ENCODE data around the gene TUSC1. TPM values are rescaled to one million over a fixed set of nuclear protein-coding genes. Genes with fewer than 3 reads are reported as not detected.
A peak's percentile ranks its signal among the peaks of the same experiment; 100 is the strongest.
"Not testable (repeated sequence)": the region's sequence is repeated elsewhere in the genome, so short reads cannot be mapped to it uniquely, and the experiment has no call there.

The TUSC1 gene
- total RNA-seq (2014; rRNA removed; shearing (Covaris generic)) = 13.7 and 20.7 TPM in 2 replicates
- polyA plus RNA-seq (2014; cell fraction: nucleus; rRNA removed) = 21.7 and 39.4 TPM in 2 replicates

DNA sequence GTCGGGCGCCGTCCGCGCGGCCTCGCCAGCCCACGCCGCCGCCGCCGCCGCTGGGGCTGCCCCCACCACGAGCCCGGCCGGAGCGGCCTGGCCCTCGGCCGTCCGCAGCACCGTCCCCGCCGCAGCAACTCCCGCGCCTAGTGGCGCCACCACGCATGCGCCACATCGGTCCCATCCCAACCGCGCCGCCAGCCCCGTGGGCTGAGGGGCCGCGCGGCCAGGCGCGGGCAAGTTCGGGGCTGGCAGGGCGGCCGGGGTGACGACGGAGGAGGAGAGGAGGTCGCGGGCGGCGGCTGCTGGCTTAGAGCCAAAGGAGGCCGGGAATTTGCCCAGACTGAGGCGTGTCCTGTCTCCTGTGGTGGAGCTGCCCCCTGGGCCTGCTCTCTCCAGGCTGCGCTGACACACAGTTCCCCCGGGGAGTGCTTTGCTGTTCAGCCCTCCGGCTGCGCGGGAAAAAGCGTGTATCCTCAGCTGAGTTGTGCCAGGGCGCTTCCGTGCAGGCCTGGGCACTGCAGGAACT is at the start of gene TUSC1:
Gene TUSC1 (minus strand): TSS at position 298 of the 520 bp plus-strand sequence. CDS start 132 bp downstream, at position 166.
- peak; percentile 72 for DNase-seq (ENCODE audit: extremely low read depth, low read depth)

- no peak for DNase-seq (ENCODE audit: extremely low read depth, low read depth)
Measured at GRCh38 chr9:25726871-25727410, 48.7 kb upstream of the TUSC1 start.

DNA sequence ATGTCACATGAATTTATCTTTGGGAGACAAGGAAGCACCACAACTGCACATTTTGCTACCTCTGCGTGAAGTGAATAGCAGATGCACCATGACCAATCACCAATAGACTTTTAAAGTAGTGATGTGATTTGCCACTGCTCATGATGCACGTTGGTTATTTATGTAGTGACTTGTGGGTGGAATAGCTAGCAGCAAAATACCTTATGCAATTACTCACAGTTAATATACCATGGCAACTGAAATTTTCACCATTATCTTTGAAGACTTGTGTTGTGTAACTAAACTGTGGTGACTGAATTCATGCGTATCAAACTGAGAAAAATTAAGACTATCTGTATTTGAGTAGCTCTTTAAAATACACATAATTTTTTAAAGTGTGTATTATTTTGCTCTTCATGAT is 46.2 kb upstream of the TUSC1 start:
- DNase-seq (ENCODE audit: extremely low read depth, low read depth) = peak; percentile 61

GRCh38 chr9:25716220-25716872 is 38.1 kb upstream of the TUSC1 start:
- peak; percentile 56 for DNase-seq (ENCODE audit: extremely low read depth, low read depth)

DNA sequence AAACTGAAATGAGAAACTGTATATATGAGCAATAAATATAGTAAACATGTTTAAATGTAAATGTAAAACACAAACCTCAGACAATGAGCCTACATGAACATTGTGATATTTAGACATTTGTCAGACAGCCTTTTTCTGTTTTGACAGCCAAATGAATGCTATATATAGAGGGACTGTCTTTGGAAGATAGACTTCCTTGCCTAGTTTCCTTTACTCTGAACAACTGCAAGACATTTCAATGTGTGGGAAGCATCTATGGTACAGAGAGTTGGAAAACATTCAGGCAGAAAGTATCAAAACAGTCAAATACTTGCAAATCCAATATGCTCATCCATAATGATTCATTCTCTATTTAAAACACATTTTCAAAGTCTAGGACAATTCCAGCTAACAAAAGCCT is 31.7 kb upstream of the TUSC1 start:
- DNase-seq (ENCODE audit: extremely low read depth, low read depth) = no peak

DNA sequence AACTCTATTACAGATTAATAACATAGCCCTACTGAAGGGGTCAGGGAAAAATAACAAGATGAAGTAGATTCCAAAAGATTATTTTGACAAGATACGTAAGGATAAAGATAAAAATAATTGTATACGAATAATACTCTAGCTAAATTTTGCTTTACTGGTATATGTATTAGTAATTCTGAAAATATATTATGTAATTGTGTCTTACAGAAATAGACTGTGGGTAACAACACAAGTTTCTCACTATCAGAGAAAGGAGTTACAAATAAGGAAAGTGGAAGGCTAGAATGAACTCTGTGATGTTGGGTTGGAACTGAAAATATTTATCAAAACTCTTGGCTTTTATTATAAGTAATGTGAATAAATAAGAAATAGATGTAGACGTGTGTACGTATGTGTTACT is 26.6 kb upstream of the TUSC1 start:
- DNase-seq (ENCODE audit: extremely low read depth, low read depth) = no peak

GRCh38 chr9:25703701-25704357 is 25.6 kb upstream of the TUSC1 start:
- DNase-seq (ENCODE audit: extremely low read depth, low read depth) = no peak

DNA sequence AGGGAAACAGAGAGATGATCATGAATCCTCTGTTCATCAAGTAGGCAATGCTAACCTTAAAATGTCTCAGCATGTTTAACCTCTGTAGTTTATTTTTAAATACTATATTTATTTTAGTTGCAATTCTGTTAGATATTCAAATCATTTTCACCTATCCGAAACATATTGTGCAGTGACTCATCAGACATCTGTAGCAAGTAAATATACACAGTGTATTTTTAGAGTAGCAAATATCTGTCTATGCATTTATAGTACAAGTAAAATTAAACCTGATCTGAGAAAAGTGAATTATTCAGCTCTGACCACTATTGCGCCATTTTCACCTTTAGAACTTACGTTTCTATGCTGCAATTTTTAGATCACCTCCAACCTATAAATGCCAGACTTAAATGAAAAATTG is 24.3 kb upstream of the TUSC1 start:
- no peak for DNase-seq (ENCODE audit: extremely low read depth, low read depth)

DNA sequence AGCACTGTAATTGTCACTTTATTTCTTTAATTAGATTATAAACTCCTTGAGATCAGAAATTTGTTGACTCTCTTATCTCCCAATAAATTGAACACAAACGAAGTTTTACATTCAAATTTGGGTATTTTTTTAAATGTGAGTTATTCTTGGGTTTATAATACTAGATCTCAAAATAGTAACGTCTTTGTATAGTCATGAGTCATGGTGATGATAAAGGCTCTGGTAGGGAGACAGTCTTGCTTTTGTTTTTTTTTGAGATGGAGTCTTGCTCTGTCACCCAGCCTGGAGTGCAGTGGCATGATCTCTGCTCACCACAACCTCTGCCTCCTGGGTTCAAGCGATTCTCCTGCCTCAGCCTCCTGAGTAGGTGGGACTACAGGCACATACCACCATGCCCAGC is 22.7 kb upstream of the TUSC1 start:
- peak; percentile 23 for DNase-seq (ENCODE audit: extremely low read depth, low read depth)

GRCh38 chr9:25700430-25700829 is 22.2 kb upstream of the TUSC1 start:
- no peak for DNase-seq (ENCODE audit: extremely low read depth, low read depth)

DNA sequence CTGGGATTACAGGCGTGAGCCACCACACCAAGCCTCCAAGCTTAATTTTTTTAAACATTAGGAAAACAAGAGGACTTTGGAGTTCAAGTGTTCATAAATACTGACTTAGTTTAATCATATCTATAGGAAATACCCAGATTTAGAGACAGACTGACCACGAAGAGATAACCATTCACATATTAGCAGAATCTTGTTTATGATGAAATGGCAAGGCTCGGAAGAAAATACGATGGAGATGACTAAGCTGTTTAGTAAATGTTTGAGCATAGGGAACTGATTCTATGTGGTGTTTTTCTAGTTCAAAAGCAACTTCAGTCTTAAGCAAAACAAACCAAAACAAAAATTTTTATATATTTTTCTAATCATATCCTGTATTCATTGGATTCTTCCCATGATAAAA is 13.5 kb upstream of the TUSC1 start:
- DNase-seq (ENCODE audit: extremely low read depth, low read depth) = no peak

- DNase-seq (ENCODE audit: extremely low read depth, low read depth) = no peak
Measured at GRCh38 chr9:25684321-25684720, 6.1 kb upstream of the TUSC1 start.

GRCh38 chr9:25681266-25681665 is 3.0 kb upstream of the TUSC1 start:
- no peak for DNase-seq (ENCODE audit: extremely low read depth, low read depth)

GRCh38 chr9:25678846-25679360 is 659 bp upstream of the TUSC1 start:
- DNase-seq (ENCODE audit: extremely low read depth, low read depth) = no peak

GRCh38 chr9:25677301-25678146 is 720 bp downstream of the TUSC1 start:
- DNase-seq (ENCODE audit: extremely low read depth, low read depth) = peak; percentile 77

DNA sequence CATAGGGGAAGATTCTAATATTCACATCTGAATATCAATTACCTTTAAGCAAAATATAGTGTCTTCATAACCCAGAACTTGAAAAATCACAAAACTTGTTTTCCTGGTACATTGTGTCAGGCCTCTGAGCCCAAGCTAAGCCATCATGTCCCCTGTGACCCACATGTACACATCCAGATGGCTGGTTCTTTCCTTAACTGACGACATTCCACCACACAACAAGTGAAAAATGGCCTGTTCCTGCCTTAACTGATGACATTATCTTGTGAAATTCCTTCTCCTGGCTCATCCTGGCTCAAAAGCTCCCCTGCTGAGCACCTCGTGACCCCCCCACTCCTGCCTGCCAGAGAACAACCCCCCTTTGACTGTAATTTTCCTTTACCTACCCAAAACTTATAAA is 2.4 kb downstream of the TUSC1 start:
- DNase-seq (ENCODE audit: extremely low read depth, low read depth) = not testable (repeated sequence)

GRCh38 chr9:25658571-25658970 is 19.7 kb downstream of the TUSC1 start:
- no peak for DNase-seq (ENCODE audit: extremely low read depth, low read depth)

- no peak for DNase-seq (ENCODE audit: extremely low read depth, low read depth)
Measured at GRCh38 chr9:25654417-25654816, 23.8 kb downstream of the TUSC1 start.

- DNase-seq (ENCODE audit: extremely low read depth, low read depth) = no peak
Measured at GRCh38 chr9:25648116-25648515, 30.1 kb downstream of the TUSC1 start.

DNA sequence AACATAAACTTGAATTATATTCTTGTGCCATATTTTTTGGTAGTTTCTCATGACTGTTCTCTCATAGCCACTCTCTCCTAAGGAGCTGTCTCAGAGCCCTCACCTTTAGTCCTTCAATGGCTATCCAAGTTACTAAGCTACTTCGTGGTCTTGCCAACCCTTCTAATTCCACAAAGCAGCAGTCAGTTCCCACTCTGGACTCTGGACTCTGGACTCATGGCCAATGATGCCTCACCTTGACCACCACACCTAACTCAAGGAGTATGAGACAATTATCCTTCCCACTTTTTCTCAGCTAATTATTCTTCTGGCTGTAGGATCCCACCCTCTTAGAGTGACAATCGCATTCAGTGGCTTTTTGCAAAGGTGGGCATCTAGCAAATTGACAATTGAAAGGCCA is 42.2 kb downstream of the TUSC1 start:
- no peak for DNase-seq (ENCODE audit: extremely low read depth, low read depth)

- no peak for DNase-seq (ENCODE audit: extremely low read depth, low read depth)
Measured at GRCh38 chr9:25629231-25629630, 49.0 kb downstream of the TUSC1 start.

All from NCI-H460 (cell line).